A549 (cell line): ENCODE results near the gene OR8B8. TPM values are rescaled to one million over a fixed set of nuclear protein-coding genes. Genes with fewer than 3 reads are reported as not detected.

ENCODE experiments used
- ATAC-seq, 2 experiments: fragments of 200-7000 bp in 1 of 2; fragments of >200 bp in 1 of 2; cut with Nextera tagmentation in 1 of 2; cut with Tn5 transposase in 1 of 2; 3 replicates each; pipeline versions ENCODE4 v1.8.0 to v1.9.1; 2018 to 2020; ENCODE audit warnings: mild to moderate bottlenecking in 1 of 2, moderate library complexity in 1 of 2
- CTCF ChIA-PET: fragments of 300-600 bp; sonication (Branson Sonifier 250); formaldehyde crosslinking; extraction: SDS; loops from one replicate; lab custom pipeline; 2021; ENCODE audit warnings: antibody characterized with exemption, inconsistent platforms; lab: Yijun Ruan, JAX
- POLR2A ChIA-PET: fragments of 350-600 bp; formaldehyde crosslinking; extraction: SDS; loops from one replicate; lab custom pipeline; 2021; ENCODE audit warnings: antibody characterized with exemption, inconsistent platforms; lab: Yijun Ruan, JAX
- DNase-seq, 2 experiments: peaks; one replicate each; pipeline versions ENCODE4 v3.0.0 to v3.0.0-alpha.2; 2011 to 2016; ENCODE audit warnings: low read depth in 1 of 2, low spot score in 1 of 2
- FAIRE-seq: peaks from 2 replicates; lab custom pipeline; 2011; peaks lifted over from hg19 to GRCh38; lab: Jason Lieb, UNC
- H3K27ac ChIP-seq, 2 experiments: fragments of >200 bp; sonication (Bioruptor Twin); formaldehyde crosslinking; 3 replicates each; pipeline ENCODE4 v1.5.1; 2016 to 2017
- H3K4me1 ChIP-seq: fragments of >200 bp; sonication (Bioruptor Twin); formaldehyde crosslinking; 3 replicates; pipeline ENCODE4 v1.6.1; 2016
- H3K4me2 ChIP-seq: fragments of >200 bp; sonication (Bioruptor Twin); formaldehyde crosslinking; 3 replicates; pipeline ENCODE4 v1.6.1; 2016
- H3K4me3 ChIP-seq: fragments of >200 bp; sonication (Bioruptor Twin); formaldehyde crosslinking; 3 replicates; pipeline ENCODE4 v1.5.1; 2016
- H3K9me3 ChIP-seq: fragments of >200 bp; sonication (Bioruptor Twin); formaldehyde crosslinking; 3 replicates; pipeline ENCODE4 v1.6.1; 2016
- BCL3 ChIP-seq: fragments of >200 bp; sonication (Bioruptor Twin); formaldehyde crosslinking; IDR thresholded peaks from 3 replicates; pipeline ENCODE4 v1.6.1; 2016
- CHD4 ChIP-seq: fragments of 200-600 bp; sonication (generic); IDR thresholded peaks from 2 replicates; pipeline ENCODE4 v1.6.1; 2016; ENCODE audit warnings: antibody characterized with exemption, mild to moderate bottlenecking, borderline replicate concordance
- E2F6 ChIP-seq: IDR thresholded peaks from 2 replicates; pipeline ENCODE4 v1.6.1; 2012; ENCODE audit warnings: low read depth, borderline replicate concordance
- EHMT2 ChIP-seq: fragments of 200-600 bp; sonication (generic); IDR thresholded peaks from 2 replicates; pipeline ENCODE4 v1.6.1; 2016; ENCODE audit warnings: antibody characterized with exemption, low read depth, mild to moderate bottlenecking, moderate library complexity
- FOSB ChIP-seq: fragments of 250-450 bp; sonication (Bioruptor Pico); IDR thresholded peaks from 2 replicates; pipeline ENCODE4 v1.5.0; 2020; ENCODE audit warnings: mild to moderate bottlenecking, moderate library complexity
- FOSL2 ChIP-seq, 2 experiments: fragments of 450-650 bp in 1 of 2; fragments of >200 bp in 1 of 2; sonication (Bioruptor Twin) in 1 of 2; formaldehyde crosslinking; IDR thresholded peaks; 2 replicates each; pipeline versions ENCODE4 v1.5.0 to v1.6.1; 2016 to 2020; ENCODE audit warnings: mild to moderate bottlenecking in 1 of 2, moderate library complexity in 1 of 2
- GATA3 ChIP-seq: IDR thresholded peaks from 2 replicates; pipeline ENCODE4 v1.6.1; 2012; ENCODE audit warnings: borderline replicate concordance
- HEYL ChIP-seq: fragments of 250-450 bp; sonication (Bioruptor Pico); IDR thresholded peaks from 2 replicates; pipeline ENCODE4 v1.8.0; 2021; ENCODE audit warnings: mild to moderate bottlenecking, moderate library complexity
- HOXA7 ChIP-seq: fragments of 250-450 bp; sonication (Bioruptor Pico); IDR thresholded peaks from 2 replicates; pipeline ENCODE4 v1.5.0; 2020; ENCODE audit warnings: mild to moderate bottlenecking, moderate library complexity
- HOXB5 ChIP-seq: fragments of 250-450 bp; sonication (Bioruptor Pico); IDR thresholded peaks from 2 replicates; pipeline ENCODE4 v1.5.0; 2020; ENCODE audit warnings: mild to moderate bottlenecking, moderate library complexity
- JUNB ChIP-seq: fragments of >200 bp; sonication (Bioruptor Twin); formaldehyde crosslinking; IDR thresholded peaks from 2 replicates; pipeline ENCODE4 v1.6.1; 2016
- MAFK ChIP-seq: fragments of 450-650 bp; IDR thresholded peaks from 2 replicates; pipeline ENCODE4 v1.6.1; 2014; ENCODE audit not compliant: partially characterized antibody
- MAX ChIP-seq: IDR thresholded peaks from 2 replicates; pipeline ENCODE4 v1.6.1; 2012
- MAZ ChIP-seq: fragments of 150-350 bp; IDR thresholded peaks from 2 replicates; pipeline ENCODE4 v1.6.1; 2014; ENCODE audit warnings: antibody characterized with exemption, low read depth, low read length, borderline replicate concordance
- NFE2L2 ChIP-seq: fragments of 150-350 bp; conservative IDR thresholded peaks from 2 replicates; pipeline ENCODE4 v1.6.1; 2014; ENCODE audit warnings: low read length
- PHF8 ChIP-seq: fragments of 200-600 bp; sonication (generic); IDR thresholded peaks from 2 replicates; pipeline ENCODE4 v1.6.1; 2016; ENCODE audit warnings: low read depth, mild to moderate bottlenecking, antibody characterized with exemption, moderate library complexity, borderline replicate concordance
- REST ChIP-seq: fragments of 200-600 bp; sonication (generic); IDR thresholded peaks from 2 replicates; pipeline ENCODE4 v1.6.1; 2016; ENCODE audit warnings: antibody characterized with exemption, mild to moderate bottlenecking, moderate library complexity
- RFX5 ChIP-seq: fragments of 450-650 bp; IDR thresholded peaks from 2 replicates; pipeline ENCODE4 v1.7.1; 2014; ENCODE audit warnings: antibody characterized with exemption, mild to moderate bottlenecking, moderate library complexity
- SMC3 ChIP-seq: fragments of >200 bp; sonication (Bioruptor Twin); formaldehyde crosslinking; IDR thresholded peaks from 3 replicates; pipeline ENCODE4 v1.6.1; 2018; ENCODE audit warnings: inconsistent platforms
- SREBF2 ChIP-seq: fragments of 450-650 bp; IDR thresholded peaks from 2 replicates; pipeline ENCODE4 v1.6.1; 2014; ENCODE audit warnings: mild to moderate bottlenecking, moderate library complexity
- TFCP2L1 ChIP-seq: fragments of 250-450 bp; sonication (Bioruptor Pico); IDR thresholded peaks from 2 replicates; pipeline ENCODE4 v1.5.0; 2021; ENCODE audit warnings: mild to moderate bottlenecking
- TP53 ChIP-seq: fragments of 250-450 bp; sonication (Bioruptor Pico); IDR thresholded peaks from 2 replicates; pipeline ENCODE4 v1.5.0; 2021; ENCODE audit warnings: mild to moderate bottlenecking, moderate library complexity
- ZC3H11A ChIP-seq: fragments of 450-650 bp; IDR thresholded peaks from 2 replicates; pipeline ENCODE4 v1.6.1; 2014; ENCODE audit warnings: antibody characterized with exemption, mild to moderate bottlenecking
- WGBS: methylation state at CpG from one replicate; pipeline ENCODE4 v1.1.6; 2017; ENCODE audit errors: missing lambda C conversion rate; 5-methylcytosine and 5-hydroxymethylcytosine counted together
- polyA plus RNA-seq, 4 experiments: library from polyadenylated mRNA; depleted of rRNA in 3 of 4; stranded (reverse); fragments of >200 nt; fragmentation: RNase III in 1 of 4; extraction: RNeasy Plus Mini Kit Qiagen cat#74134 plus additional on column Dnase treatment in 1 of 4; gene quantifications; 2 replicates in 3 of 4; 3 replicates in 1 of 4; pipeline ENCODE4 v1.2.3, GENCODE V29; 2011 to 2017

OR8B8 gene
- polyA plus RNA-seq, 2 of the 4 experiments (the other 2 are of a cell fraction): not detected

GRCh38 chr11:124441519-124441918 lies 4.0 kb downstream of the OR8B8 start:
- no peaks in the 10 kb centered on the region for H3K9me3 ChIP-seq
- WGBS: 41% methylated on average over 7 of the region's 7 CpGs
- ChIA-PET POLR2A (no interaction called here), CTCF (interaction anchor here (1.6 kb wide), 1 partner anchor 39 kb away, joined by 3 read pairs; no protein-coding TSS in a partner anchor)
- no peak overlapping the region for H3K4me3 ChIP-seq
- DNase-seq (no peak), FAIRE-seq (no peak), ATAC-seq (no peak)
- TF ChIP-seq FOSB (CRISPR knock-in tag) (no peak), PHF8 (no peak), CHD4 (no peak), EHMT2 (no peak), E2F6 (no peak), TP53 (CRISPR knock-in tag) (no peak), GATA3 (no peak), HOXB5 (no peak), ZC3H11A (no peak), FOSL2 (IDR thresholded peaks at IDR 0.05) (no peak), FOSL2 (CRISPR knock-in tag; IDR thresholded peaks at IDR 0.05) (no peak), TFCP2L1 (CRISPR knock-in tag) (no peak), MAZ (no peak), NFE2L2 (no peak), MAFK (no peak)
- no peak overlapping the region for H3K4me2 ChIP-seq
- no peak overlapping the region for H3K27ac ChIP-seq
- H3K4me1 ChIP-seq: no peaks in the 10 kb centered on the region

GRCh38 chr11:124441081-124441480 lies 4.4 kb downstream of the OR8B8 start:
- DNase-seq (no peak), FAIRE-seq (no peak)
- Histone ChIP-seq H3K9me3 (no peaks in the 10 kb centered on the region), H3K4me3 (no peak overlapping the region)
- no peak for TF ChIP-seq HOXA7 (CRISPR knock-in tag)
- TF ChIP-seq, all 56 proteins: peak for 0
- ATAC-seq: no peak
- H3K27ac ChIP-seq: no peak overlapping the region
- WGBS: 16% methylated on average over 5 of the region's 5 CpGs
- ChIA-PET POLR2A (no interaction called here), CTCF (interaction anchor here (1.6 kb wide), 1 partner anchor 38 kb away, joined by 3 read pairs; no protein-coding TSS in a partner anchor)
- no peak overlapping the region for H3K4me2 ChIP-seq
- no peaks in the 10 kb centered on the region for H3K4me1 ChIP-seq

GRCh38 chr11:124440608-124441007 lies 4.9 kb downstream of the OR8B8 start:
- ATAC-seq: no peak
- no peak for FAIRE-seq
- no peaks in the 10 kb centered on the region for H3K9me3 ChIP-seq
- no peaks in the 10 kb centered on the region for H3K4me1 ChIP-seq
- 27% methylated on average over 4 of the region's 4 CpGs for WGBS
- no peak overlapping the region for H3K4me2 ChIP-seq
- no peak overlapping the region for H3K4me3 ChIP-seq
- CTCF ChIA-PET: interaction anchor here (1.6 kb wide), 1 partner anchor 38 kb away, joined by 3 read pairs; no protein-coding TSS in a partner anchor
- DNase-seq: no peak
- no peak overlapping the region for H3K27ac ChIP-seq
- no peak for TF ChIP-seq ZC3H11A
- TF ChIP-seq TFCP2L1 (CRISPR knock-in tag): no peak
- no peak for TF ChIP-seq FOSL2 (IDR thresholded peaks at IDR 0.05)
- no peak for TF ChIP-seq FOSL2 (CRISPR knock-in tag; IDR thresholded peaks at IDR 0.05)
- no peak for TF ChIP-seq FOSB (CRISPR knock-in tag)
- no peak for TF ChIP-seq EHMT2
- no peak for TF ChIP-seq RFX5
- TF ChIP-seq E2F6: no peak
- TF ChIP-seq JUNB: no peak
- TF ChIP-seq REST: no peak
- no peak for TF ChIP-seq MAX
- TF ChIP-seq SREBF2: no peak
- no peak for TF ChIP-seq HEYL (CRISPR knock-in tag)
- TF ChIP-seq SMC3: no peak
- no peak for TF ChIP-seq BCL3
- POLR2A ChIA-PET: no interaction called here
